ENCODE results near the gene SLAMF9.
A peak's percentile ranks its signal among the peaks of the same experiment; 100 is the strongest.

Gene SLAMF9

DNA sequence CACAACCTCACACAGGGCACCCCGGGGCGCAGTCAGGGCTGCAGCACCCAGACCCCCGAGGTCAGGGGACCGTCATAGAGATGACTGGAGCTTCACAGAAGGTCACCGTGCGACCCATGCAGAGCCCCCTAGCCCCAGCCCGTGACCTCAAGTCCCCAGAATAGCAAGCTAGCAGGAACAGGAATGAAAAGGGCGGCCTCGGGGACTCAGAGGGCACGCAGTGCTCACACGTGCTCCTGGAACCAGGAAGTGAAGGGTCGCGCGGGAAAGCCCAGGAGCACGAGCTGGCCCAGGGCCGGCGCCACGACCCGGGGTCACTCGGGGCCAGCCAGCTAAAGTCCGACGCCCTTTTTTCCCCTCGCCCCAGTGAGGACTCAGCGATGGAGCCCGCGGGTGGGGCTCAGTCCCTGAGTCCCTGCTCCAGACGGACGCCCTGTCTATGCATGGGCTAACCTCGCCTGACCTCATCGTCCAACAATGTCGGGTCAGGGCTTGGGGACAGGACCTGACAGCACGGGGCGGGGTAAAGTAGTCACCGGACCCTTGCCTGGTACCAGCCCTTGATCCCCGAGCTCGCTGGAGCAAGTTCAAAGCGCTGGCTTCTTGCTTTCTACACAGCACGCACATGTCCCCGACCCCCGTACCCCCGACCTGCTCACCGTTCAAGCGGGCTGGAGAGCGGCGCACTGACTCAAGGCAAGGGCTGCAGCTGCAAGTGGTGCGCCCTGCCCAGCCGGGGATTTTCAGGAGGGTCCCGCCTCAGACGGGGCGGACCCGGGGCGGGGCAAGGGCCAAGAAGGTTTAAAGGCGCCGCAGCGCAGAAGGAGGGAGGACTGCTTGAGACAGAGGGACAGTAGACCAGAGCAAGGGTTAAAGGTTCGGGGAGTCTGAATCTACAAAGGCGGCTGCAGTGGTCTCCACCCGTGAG, 29.0 kb downstream of the SLAMF9 start, which contains the start of gene TAGLN2:
Gene TAGLN2 (minus strand): TSS at position 717 of the 928 bp plus-strand sequence. CDS start 4,998 bp downstream, outside the sequence.
- peaks cover 13% of the 10 kb centered on the region for H3K4me1 ChIP-seq
- H3K79me2 ChIP-seq, result no peaks in the 10 kb centered on the region
- TF ChIP-seq, protein P1, sequence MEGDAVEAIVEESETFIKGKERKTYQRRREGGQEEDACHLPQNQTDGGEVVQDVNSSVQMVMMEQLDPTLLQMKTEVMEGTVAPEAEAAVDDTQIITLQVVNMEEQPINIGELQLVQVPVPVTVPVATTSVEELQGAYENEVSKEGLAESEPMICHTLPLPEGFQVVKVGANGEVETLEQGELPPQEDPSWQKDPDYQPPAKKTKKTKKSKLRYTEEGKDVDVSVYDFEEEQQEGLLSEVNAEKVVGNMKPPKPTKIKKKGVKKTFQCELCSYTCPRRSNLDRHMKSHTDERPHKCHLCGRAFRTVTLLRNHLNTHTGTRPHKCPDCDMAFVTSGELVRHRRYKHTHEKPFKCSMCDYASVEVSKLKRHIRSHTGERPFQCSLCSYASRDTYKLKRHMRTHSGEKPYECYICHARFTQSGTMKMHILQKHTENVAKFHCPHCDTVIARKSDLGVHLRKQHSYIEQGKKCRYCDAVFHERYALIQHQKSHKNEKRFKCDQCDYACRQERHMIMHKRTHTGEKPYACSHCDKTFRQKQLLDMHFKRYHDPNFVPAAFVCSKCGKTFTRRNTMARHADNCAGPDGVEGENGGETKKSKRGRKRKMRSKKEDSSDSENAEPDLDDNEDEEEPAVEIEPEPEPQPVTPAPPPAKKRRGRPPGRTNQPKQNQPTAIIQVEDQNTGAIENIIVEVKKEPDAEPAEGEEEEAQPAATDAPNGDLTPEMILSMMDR (IDR thresholded peaks at IDR 0.05), result no peak
- no peaks in the 10 kb centered on the region for H3K9me3 ChIP-seq (ENCODE audit: control insufficient read depth, low read length)
- H3K27me3 ChIP-seq (ENCODE audit: control insufficient read depth, insufficient read depth, low read length), result no peaks in the 10 kb centered on the region
- peak within 1 kb of the TSS; percentile 80 for H2AFZ ChIP-seq
- H3K4me2 ChIP-seq (ENCODE audit: low read length), result peak within 1 kb of the TSS; percentile 58
- no peaks in the 10 kb centered on the region for H3K36me3 ChIP-seq (ENCODE audit: control insufficient read depth, insufficient read depth, low read length)
- peak within 1 kb of the TSS; percentile 85 for H3K4me3 ChIP-seq (ENCODE audit: low read depth, low read length)
- H3K9ac ChIP-seq, result peak within 1 kb of the TSS; percentile 76
- peak within 1 kb of the TSS; percentile 84 for H3K27ac ChIP-seq

- H3K79me2 ChIP-seq, result no peaks in the 10 kb centered on the region
- H3K9ac ChIP-seq, result peak overlapping the region; percentile 76
- peak overlapping the region; percentile 58 for H3K4me2 ChIP-seq (ENCODE audit: low read length)
- TF ChIP-seq, protein P1 (IDR thresholded peaks at IDR 0.05), result no peak
- peak overlapping the region; percentile 80 for H2AFZ ChIP-seq
- no peaks in the 10 kb centered on the region for H3K36me3 ChIP-seq (ENCODE audit: control insufficient read depth, insufficient read depth, low read length)
- H3K4me1 ChIP-seq, result peaks cover 13% of the 10 kb centered on the region
- peak overlapping the region; percentile 84 for H3K27ac ChIP-seq
- no peaks in the 10 kb centered on the region for H3K9me3 ChIP-seq (ENCODE audit: control insufficient read depth, low read length)
- peak overlapping the region; percentile 85 for H3K4me3 ChIP-seq (ENCODE audit: low read depth, low read length)
- H3K27me3 ChIP-seq (ENCODE audit: control insufficient read depth, insufficient read depth, low read length), result no peaks in the 10 kb centered on the region
These were observed 29.8 kb downstream of the SLAMF9 start for GRCh38 chr1:159924025-159924790.

GRCh38 chr1:159923203-159924024, 30.6 kb downstream of the SLAMF9 start:
- Histone ChIP-seq H3K4me3 (ENCODE audit: low read depth, low read length) (peak overlapping the region; percentile 85), H3K9me3 (ENCODE audit: control insufficient read depth, low read length) (no peaks in the 10 kb centered on the region), H2AFZ (no peak overlapping the region), H3K9ac (no peak overlapping the region), H3K27ac (peak overlapping the region; percentile 84), H3K27me3 (ENCODE audit: control insufficient read depth, insufficient read depth, low read length) (no peaks in the 10 kb centered on the region), H3K79me2 (no peaks in the 10 kb centered on the region), H3K4me1 (peaks cover 13% of the 10 kb centered on the region), H3K36me3 (ENCODE audit: control insufficient read depth, insufficient read depth, low read length) (no peaks in the 10 kb centered on the region), H3K4me2 (ENCODE audit: low read length) (peak overlapping the region; percentile 58)
- TF ChIP-seq, protein P1 (IDR thresholded peaks at IDR 0.05), result no peak

GRCh38 chr1:159922511-159923202, 31.4 kb downstream of the SLAMF9 start:
- H3K4me2 ChIP-seq (ENCODE audit: low read length), result peak overlapping the region; percentile 52
- H3K27ac ChIP-seq, result peak overlapping the region; percentile 84
- H3K79me2 ChIP-seq, result no peaks in the 10 kb centered on the region
- no peaks in the 10 kb centered on the region for H3K36me3 ChIP-seq (ENCODE audit: control insufficient read depth, insufficient read depth, low read length)
- H3K4me3 ChIP-seq (ENCODE audit: low read depth, low read length), result peak overlapping the region; percentile 85
- TF ChIP-seq, protein P1 (IDR thresholded peaks at IDR 0.05), result no peak
- H3K27me3 ChIP-seq (ENCODE audit: control insufficient read depth, insufficient read depth, low read length), result no peaks in the 10 kb centered on the region
- no peaks in the 10 kb centered on the region for H3K9me3 ChIP-seq (ENCODE audit: control insufficient read depth, low read length)
- no peak overlapping the region for H2AFZ ChIP-seq
- H3K9ac ChIP-seq, result no peak overlapping the region
- H3K4me1 ChIP-seq, result peaks cover 13% of the 10 kb centered on the region
